GM18526 (cell line): Measurements from ENCODE around the gene EME1.
A peak's percentile ranks its signal among the peaks of the same experiment; 100 is the strongest.

Experiments
- POLR2A ChIP-seq: IDR thresholded peaks from 3 replicates; pipeline ENCODE4 v1.6.1; 2011; ENCODE audit not compliant: insufficient read length; ENCODE audit errors: extremely low read depth

The EME1 gene, protein sequence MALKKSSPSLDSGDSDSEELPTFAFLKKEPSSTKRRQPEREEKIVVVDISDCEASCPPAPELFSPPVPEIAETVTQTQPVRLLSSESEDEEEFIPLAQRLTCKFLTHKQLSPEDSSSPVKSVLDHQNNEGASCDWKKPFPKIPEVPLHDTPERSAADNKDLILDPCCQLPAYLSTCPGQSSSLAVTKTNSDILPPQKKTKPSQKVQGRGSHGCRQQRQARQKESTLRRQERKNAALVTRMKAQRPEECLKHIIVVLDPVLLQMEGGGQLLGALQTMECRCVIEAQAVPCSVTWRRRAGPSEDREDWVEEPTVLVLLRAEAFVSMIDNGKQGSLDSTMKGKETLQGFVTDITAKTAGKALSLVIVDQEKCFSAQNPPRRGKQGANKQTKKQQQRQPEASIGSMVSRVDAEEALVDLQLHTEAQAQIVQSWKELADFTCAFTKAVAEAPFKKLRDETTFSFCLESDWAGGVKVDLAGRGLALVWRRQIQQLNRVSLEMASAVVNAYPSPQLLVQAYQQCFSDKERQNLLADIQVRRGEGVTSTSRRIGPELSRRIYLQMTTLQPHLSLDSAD

DNA sequence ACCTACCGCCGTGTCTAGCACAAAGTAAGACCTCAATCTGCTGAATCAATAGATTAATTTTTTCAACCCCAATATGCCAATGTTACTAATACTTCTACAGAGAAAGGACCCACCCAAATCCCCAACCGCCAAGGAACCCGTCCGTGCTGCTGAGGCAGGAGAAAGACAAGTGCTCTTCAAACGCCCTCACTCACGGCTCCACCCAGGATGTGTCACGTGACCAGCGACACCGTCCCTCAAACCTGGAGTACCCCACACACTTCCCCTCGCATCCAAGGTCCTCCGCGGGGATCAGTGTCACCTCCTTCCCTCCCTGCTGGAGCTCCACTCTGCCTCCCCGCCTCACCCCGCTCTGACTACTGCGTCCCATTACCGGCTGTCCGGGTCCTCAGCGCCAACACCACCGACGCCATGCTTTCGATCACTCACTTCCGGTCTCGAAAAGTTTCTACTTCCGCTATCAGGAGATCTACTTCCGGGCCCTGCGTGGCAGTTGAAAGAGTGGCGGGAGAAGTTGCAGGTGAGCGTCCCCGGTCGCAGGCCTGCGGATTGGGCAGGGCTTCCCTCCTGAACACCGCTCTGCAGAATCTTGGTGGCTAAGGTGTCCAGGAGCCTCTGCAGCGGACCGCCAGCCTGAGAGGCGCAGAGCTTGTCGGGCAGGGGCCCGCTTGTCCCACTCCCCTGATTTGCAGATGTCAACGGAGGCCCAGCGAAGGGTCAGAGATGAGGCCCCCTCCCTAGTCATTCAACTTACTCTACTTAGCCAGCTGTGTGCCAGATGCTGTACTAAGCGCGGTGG is at the start of gene EME1, which contains the start of gene MRPL27:
EME1 (plus strand) TSS at position 472 of the 799 bp plus-strand sequence. CDS start 1,980 bp downstream, outside the sequence.
MRPL27 (minus strand) TSS at position 427 of the 799 bp plus-strand sequence; CDS start at position 413, 14 bp downstream.
- peak; percentile 87 for TF ChIP-seq POLR2A

DNA sequence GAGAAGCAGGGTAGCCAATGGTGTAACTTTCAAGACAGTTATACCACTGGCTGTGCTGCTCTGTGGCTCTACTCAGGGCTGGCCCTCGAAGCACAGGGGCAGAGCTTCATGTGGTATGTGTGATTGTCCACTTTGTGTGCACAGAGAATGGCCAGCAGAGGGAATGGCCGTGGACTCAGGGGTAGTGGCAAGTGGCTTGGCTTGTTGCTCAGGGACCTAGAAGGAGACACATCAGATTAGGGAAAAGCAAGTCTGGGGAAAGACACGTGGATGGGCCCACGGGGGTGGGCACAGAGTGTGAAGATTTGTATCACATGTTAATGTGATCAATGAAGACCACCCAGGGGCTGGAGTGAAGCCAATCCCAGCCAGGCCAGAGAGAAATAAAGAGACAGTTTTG is 47.1 kb upstream of the EME1 start:
- no peak for TF ChIP-seq POLR2A

DNA sequence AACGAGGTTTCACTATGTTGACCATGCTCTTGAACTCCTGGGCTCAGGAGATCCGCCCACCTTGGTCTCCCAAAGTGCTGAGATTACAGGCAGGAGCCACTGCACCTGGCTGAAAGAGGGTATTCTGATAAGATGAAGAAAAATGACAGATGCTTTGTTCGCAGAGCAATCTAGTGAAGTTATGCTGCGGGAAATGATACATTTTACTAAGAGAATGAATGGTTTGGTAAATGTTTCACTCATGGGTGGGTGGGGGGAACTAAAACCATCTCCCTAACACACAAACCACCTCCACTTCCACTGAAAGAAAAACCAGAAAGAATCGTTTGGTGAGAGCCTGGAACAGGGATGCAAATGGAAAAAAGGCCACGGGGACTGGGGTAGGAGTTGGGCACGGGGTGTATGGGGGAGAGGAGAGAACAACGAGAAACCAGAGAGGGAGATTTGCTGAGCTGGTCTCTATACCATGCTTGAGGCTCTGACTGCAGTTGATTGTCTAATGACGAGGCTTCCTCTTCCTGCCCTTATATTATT is 46.1 kb upstream of the EME1 start:
- no peak for TF ChIP-seq POLR2A

DNA sequence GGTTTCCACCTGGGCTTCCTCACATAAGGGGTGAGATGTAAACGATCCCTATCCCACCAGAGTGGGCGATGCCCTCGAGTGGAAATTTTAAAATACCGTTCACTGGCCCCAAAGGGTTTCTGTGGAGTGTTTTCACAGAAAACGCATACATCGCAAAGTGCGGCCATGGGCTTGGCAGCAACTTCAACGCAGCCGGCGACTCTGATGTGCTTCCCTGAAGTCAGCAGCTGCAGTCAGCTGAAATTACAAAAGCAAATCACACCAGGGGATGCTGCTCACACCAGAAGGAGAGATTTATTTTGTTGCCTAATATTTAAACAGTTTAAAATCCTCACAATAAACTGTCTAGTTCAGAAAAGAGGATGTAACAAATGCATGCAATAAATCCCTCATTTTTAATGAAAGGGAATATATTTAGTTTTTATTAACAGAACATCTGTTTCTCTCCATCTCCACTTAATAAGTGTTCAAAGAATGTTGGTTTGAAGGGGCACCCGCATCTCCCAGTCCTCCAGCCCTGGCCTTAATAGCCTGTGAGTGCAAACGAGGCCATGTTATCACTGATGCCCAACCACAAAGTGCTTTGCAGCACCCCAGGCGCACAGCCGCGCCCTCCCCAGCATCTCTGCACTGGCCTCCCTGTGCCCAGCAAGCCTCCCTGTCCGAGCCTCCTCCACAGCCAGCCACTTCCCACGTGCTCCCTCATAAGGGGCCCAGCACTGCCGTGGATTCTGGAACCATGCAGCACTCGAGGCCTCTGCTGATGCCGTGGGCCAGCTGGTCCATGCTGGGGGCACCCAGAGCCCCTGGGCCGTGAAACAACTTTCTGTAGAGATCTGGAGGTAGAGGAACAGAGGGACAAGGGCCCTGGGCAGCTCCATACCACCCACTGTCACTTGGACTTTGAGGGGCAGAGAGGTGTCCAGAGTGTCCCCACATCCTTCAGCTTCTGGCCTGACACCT is 44.4 kb upstream of the EME1 start:
- no peak for TF ChIP-seq POLR2A

DNA sequence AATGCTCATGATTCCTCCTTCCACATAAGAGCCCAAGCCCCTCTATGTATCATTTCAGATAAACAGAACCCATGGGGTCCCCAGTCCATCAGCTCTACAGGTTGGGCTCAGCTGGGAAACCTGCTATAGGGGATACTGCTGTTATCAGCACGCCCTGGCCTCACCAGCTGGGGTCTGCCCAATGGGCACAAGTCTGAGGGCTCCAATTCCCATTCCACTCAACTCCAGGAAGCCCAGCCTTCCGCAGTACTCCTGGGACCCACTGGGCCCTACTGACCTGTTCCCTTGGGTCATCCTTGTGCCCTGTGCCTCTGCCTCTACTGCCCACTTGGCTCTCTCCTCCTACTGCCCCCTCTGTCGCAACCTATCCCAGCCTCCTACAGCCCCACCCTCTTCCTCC is 43.3 kb upstream of the EME1 start:
- no peak for TF ChIP-seq POLR2A

DNA sequence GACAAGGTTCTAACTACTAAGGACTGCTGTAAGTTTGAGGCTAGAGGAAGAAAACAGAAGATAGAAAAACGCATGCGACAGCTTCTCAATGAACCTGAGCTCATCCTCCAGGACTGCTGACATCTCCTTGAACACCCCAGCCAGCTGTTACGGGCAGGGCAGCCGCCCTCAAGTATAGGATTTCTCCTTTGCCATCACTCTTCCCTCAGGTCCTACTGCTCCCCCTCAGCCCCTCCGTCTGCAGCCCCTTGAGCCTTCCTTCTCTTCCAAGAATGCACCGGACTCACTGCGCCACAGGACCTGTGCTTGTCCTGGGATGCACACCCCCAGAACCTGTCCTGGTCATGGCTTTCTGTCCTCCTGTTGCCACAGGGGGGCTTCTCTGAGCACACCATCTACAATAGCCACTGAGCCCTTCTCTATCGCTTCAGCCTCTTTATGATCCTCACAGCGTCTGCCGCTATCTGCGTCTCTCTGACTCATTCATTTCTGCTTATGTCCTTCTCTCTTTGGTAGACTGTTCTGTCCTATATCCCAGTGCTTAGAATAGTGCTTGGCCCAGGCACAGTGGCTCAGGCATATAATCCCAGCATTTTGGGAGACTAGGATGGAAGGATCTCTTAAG is 42.8 kb upstream of the EME1 start:
- TF ChIP-seq POLR2A: no peak

DNA sequence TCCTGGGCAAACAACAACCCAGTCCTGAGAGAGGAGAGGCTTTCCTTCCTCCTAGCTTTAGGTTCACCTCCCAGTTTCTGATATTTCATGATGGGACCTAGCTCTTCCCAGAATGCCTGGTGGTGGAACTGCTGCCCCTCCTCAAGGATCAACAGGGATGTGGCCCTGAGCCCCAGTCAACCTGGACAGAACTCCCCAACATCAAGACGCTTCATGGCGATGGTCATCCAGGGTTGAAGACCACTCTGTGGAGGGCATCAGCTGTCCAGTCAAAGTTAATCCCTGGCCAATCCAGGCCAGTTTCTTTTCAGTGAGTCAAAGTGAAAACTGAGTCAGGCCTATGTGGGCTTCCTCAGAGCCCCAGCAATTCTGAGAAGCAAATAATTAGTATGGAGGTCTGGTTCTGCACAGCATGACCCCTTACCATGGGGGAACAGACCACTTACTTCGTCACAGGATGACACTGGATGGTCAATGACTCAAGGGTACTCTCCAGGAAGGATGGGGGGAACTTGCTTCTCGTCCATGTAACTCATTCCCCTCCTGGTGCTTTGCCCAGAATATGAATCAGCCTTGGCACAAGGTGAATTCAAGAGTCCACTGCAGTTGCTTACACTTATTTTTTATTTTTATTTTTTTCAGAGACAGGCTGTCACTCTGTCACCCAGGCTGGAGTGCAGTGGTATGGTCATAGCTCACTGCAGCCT is 41.8 kb upstream of the EME1 start:
- no peak for TF ChIP-seq POLR2A

DNA sequence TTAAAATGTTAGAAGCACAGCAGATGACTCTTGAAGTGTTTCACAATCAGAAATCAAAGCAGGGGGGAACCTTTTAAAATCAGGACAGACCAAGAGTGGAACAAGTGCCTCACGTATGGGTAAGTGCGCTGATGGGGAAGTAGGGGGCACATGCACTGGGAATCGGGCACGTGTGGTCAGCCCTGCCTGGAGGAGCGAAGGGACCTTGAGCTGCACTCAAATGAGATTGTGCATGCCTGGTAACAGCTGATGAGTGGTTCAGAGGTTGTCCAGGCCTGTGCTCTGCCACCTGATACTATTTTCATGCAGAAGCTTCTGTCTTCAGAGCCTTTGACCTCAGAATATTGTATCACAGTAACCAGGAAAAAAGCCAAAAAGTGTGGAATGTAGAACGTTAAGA is 40.8 kb upstream of the EME1 start:
- TF ChIP-seq POLR2A: no peak

DNA sequence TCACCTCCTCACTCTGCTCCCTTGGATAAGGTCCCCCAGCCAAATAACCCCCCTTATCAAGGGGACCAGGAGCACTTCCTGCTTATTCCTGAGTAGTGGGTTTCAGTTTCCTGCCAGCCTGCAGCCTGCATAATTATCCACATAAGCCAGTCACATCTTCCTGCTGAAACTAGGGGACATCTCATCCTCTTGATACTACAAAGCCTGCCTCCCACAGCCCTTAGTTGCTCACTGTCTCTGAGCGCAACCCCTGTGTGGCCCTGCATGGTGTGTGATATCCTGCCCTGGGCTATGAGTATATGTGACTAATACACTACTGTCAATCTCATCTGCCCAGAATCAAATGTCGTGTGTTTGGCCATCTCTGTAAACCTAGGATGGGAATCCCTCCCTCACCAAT is 35.1 kb upstream of the EME1 start:
- TF ChIP-seq POLR2A: no peak

DNA sequence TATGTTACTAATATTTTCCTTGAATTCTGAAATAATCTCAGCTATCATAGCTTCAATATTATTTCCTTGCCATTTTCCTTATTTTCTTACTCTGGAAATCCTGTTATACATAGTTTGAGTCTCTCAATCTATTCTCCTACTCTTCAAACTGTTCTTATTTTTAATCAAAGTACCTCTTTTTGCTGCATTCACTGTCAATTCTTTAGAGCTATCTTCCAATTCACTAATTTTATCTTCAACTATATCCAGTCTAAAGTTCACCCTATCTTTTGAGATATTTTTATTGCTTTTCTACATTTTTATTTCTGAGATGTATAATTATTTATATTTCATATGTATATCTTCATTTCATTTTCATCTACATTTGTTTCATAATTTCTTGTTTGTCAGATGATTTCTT is 34.4 kb upstream of the EME1 start:
- no peak for TF ChIP-seq POLR2A

DNA sequence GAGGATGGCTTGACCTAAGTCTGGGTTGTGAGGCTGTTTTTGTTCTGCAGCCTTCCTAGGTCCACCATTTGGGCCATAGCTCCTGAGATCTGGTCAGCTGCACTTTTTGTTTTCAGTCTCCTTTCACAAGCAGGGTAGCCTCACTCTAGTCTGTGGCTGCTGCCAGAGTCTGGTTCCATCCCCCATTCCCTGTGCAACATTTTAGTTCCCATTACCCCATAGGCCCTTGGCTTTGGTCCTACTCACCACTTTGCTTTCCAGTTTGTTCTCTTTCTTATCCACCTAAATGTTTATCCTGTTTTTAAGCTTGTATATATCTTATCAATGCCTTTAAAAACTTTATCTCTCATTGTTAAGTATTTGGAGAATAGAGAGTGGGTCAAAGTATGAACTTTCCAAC is 33.6 kb upstream of the EME1 start:
- TF ChIP-seq POLR2A: no peak

DNA sequence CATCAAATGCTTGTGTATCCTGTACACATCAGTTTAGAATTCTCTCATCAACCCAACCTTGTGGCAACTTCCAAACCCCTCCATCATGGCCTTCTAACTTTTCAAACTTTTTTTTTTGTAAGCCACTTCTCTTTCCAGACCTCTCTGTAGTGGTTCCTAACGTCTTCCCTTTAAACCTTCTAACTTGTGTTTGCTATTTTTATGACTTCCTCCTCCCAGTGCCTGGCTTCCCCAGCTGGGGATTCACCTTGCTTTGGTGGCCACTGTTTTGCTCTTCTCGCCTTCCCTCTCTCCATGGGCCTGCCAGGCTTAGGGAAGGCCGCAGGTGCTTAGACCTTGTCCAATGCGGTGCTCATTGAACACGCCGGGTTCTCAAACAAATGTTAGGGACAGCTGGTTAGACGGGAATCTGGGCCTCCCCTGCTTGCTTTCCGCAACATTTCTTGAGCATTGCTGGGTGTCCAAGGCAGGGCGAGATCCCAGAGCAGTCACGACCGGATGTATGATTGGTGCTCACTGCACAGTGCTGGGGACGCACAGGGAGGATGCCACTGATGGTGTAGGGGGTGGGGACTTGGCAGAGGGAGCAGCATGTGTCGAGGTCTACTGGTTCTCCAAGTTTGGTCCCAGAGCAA is 28.2 kb upstream of the EME1 start:
- TF ChIP-seq POLR2A: no peak
